ENCODE data around the gene MISP. TPM values are rescaled to one million over a fixed set of nuclear protein-coding genes. Genes with fewer than 3 reads are reported as not detected.

Gene MISP
- total and polyA plus RNA-seq, 9 of the 15 experiments (the other 6 are each of a cell fraction or from before 2014, with no cell fraction given) = 0.04 to 0.29 (median 0.05) TPM; not detected in 5

GRCh38 chr19:806815-807421 is 56.0 kb downstream of the MISP start (continued):
- TF ChIP-seq USF2 (CRISPR knock-in tag; IDR thresholded peaks at IDR 0.05) (no peak), MBD1 (CRISPR knock-in tag; IDR thresholded peaks at IDR 0.05) (no peak), MITF (IDR thresholded peaks at IDR 0.05) (no peak), RAD51 (IDR thresholded peaks at IDR 0.05; ENCODE audit: borderline replicate concordance, low read depth) (no peak), ZNF830 (CRISPR knock-in tag; IDR thresholded peaks at IDR 0.05) (no peak), FOXA1 (IDR thresholded peaks at IDR 0.05; ENCODE audit: borderline replicate concordance) (no peak), AFF1 (IDR thresholded peaks at IDR 0.05; ENCODE audit: low read depth in 1 of 2, partially characterized antibody in 2 of 2) (no peak), ZNF407 (IDR thresholded peaks at IDR 0.05; ENCODE audit: low read depth) (no peak), SAFB2 (IDR thresholded peaks at IDR 0.05; ENCODE audit: borderline replicate concordance, low read depth, low read length, severe bottlenecking) (no peak), HNRNPH1 (optimal IDR thresholded peaks at IDR 0.05; ENCODE audit: low read depth, low read length) (no peak), CHD2 (IDR thresholded peaks at IDR 0.05; ENCODE audit: low read depth, low read length) (no peak)
